Measurements from ENCODE around the gene PRR29.

The PRR29 gene

DNA sequence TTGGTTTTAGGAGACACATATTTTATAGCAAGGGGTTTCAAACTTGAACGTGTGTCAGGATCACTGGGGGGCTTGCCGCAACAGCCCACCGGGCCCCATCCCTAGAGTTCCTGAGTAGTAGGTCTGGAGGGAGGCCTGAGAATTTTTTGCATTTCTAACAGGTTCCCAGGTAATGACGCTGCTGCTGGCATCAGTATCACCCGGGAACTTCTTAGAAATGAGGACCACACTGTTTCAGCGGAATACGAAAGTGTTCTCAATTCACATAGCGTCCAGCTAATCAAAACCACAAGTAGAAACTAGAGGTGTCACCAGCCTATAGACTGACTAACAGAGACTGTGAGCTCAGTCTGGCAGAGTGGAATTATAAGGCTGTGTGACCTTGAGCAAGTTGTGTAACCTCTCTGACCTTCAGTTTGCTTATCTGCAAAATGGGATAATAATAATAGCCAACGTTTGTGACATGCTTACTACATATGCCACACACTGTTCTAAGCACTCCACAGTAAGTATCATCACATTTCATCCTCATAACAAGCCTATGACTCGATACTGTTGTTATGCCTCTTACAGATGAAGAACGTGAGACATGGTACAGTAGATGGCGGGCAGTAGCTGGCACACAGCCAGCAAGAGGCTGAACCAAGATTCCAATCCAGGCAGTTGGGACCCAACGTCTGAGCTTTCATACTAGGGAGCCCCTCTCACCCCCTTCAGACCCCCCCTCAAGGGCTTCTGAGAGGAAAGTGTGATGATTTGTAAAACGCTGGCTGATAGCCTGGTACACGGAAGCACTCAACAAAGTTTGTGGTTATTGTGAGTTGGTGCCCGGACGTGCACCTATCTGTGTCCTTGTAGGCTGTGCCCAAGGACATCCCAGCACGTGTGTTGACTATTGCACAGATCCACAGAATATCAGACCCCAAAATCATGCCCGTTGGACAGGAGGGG, 26.9 kb downstream of the PRR29 start:
- Mint-ChIP-seq H3K27ac (peak overlapping the region; percentile 93), H3K4me1 (ENCODE audit: low read depth) (peaks cover 60% of the 10 kb centered on the region), H3K9me3 (no peaks in the 10 kb centered on the region), H3K36me3 (ENCODE audit: low read depth) (peaks cover 11% of the 10 kb centered on the region), H3K4me3 (peak overlapping the region; percentile 85), H3K27me3 (ENCODE audit: low read depth) (no peaks in the 10 kb centered on the region)
- DNase-seq (ENCODE audit: low spot score) = peak; percentile 56

DNA sequence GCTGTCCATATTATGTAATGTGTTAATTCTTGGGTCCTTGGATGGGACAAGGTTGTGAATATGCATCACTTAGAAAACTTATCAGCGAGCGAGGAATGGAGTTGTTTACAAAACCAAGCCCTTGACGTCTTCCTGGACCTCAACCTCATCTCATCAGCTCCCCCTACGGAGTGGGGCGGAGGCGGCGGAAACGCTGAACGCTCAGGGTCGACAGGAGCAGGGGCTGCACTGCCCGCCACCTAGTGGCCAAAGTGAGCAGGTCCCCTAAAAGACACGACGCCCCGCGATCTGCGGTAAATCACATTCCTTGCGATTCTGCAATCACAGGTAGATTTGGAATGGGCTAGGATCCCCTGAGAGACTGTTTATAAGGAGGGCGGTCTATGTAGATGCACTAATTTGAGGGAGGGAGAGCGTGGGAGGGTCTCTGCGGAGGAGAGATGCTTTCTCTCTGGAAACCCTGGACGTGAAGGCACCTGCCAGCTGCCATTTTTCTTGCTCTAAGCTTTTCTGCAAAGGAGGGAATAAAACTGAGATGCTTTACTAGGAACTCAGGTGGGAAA, 27.7 kb downstream of the PRR29 start:
- Mint-ChIP-seq H3K27me3 (ENCODE audit: low read depth) (no peaks in the 10 kb centered on the region), H3K4me1 (ENCODE audit: low read depth) (peaks cover 60% of the 10 kb centered on the region), H3K4me3 (peak overlapping the region; percentile 85), H3K36me3 (ENCODE audit: low read depth) (peaks cover 13% of the 10 kb centered on the region), H3K27ac (peak overlapping the region; percentile 93), H3K9me3 (no peaks in the 10 kb centered on the region)
- DNase-seq (ENCODE audit: low spot score) = peak; percentile 86

DNA sequence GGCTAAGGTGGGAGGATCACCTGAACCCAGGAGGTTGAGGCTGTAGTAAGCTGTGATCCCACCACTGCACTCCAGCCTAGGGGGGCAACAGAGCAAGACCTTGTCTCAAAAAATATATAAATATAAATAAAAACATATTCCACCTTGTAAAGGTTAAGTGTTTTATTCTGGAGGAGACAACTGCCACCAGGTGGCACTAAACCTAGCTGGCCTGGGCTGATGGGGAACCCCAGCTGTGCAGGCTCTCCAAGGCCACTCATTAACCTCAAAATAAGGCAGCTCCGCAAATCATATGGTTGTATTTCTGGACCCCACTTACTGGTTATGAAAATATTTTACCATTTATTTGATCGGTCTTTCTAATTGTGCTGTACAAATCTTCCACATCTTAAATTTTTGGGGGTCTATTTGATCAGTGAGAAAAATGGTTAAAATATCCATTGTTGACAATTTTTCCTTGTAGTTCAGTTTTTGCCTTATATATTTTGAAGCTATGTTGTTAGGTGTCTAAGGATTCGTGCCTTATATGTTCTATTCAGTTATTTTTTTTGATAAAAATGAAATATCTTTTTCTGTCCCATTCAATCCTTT, 30.8 kb downstream of the PRR29 start:
- Mint-ChIP-seq H3K4me1 (ENCODE audit: low read depth) (peaks cover 44% of the 10 kb centered on the region), H3K27me3 (ENCODE audit: low read depth) (no peaks in the 10 kb centered on the region), H3K36me3 (ENCODE audit: low read depth) (peaks cover 22% of the 10 kb centered on the region), H3K9me3 (no peaks in the 10 kb centered on the region), H3K27ac (no peak overlapping the region), H3K4me3 (no peak overlapping the region)
- DNase-seq (ENCODE audit: low spot score) = peak; percentile 62

DNA sequence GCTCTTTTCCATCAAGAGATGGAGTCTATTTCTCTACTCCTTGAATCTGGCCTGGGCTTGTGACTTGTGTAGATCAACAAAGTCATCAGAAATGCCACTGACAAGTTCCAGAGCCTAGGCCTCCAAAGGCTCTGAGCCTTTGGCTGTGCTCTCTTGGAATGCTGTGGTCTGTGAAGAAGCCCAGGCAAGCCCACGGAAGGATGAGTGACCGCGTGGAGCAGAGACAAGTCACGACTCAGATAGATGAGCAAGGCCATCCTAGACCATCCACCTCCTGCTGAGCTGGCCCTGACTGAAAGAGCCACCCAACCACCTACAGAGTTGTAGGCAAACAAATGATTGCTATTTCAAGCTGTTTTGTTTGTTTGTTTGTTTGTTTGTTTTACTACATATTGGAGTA, 33.9 kb downstream of the PRR29 start:
- H3K4me1 Mint-ChIP-seq (ENCODE audit: low read depth) = peaks cover 23% of the 10 kb centered on the region
- H3K27me3 Mint-ChIP-seq (ENCODE audit: low read depth) = no peaks in the 10 kb centered on the region
- peaks cover 36% of the 10 kb centered on the region for H3K36me3 Mint-ChIP-seq (ENCODE audit: low read depth)
- no peak overlapping the region for H3K27ac Mint-ChIP-seq
- no peak for DNase-seq (ENCODE audit: low spot score)
- H3K4me3 Mint-ChIP-seq = no peak overlapping the region
- H3K9me3 Mint-ChIP-seq = no peaks in the 10 kb centered on the region

DNA sequence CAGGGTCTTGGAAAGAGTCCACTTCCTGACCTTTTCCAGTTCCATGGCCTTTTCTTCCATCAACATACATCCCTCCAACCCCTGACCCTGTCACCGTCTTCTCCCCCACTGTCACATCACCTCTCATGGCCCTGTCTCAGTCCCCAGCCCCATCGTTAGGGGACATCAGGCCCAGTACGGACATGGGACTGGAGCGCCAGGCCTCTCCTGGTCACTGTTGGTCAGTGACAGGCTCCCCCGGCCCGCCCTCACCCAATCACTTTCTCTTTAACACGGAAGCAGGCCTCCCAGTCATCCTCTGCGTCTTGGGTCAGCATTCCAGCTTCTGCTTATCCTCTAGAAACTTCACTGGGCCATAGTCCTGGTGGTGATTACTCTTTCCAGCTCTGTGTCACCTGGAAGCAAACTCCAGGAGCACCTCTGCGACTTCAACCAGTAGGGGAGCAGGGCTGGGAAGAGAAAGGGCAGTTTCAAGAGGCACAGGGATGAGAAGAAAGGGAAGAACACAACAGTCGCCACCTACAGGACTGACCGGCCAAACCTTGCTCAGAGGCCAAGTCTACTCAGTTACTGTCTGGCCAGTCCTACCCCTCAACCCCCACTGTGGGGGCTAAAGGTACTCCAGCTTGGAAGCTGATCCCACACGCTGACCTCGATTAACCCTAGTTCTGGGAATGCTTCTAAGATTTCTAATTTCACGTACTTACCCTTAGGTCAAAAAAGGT, 38.2 kb downstream of the PRR29 start:
- Mint-ChIP-seq H3K4me3 (no peak overlapping the region), H3K27me3 (ENCODE audit: low read depth) (no peaks in the 10 kb centered on the region), H3K9me3 (no peaks in the 10 kb centered on the region), H3K27ac (peak overlapping the region; percentile 32), H3K36me3 (ENCODE audit: low read depth) (peaks cover 58% of the 10 kb centered on the region), H3K4me1 (ENCODE audit: low read depth) (peaks cover 8% of the 10 kb centered on the region)
- DNase-seq (ENCODE audit: low spot score) = no peak

DNA sequence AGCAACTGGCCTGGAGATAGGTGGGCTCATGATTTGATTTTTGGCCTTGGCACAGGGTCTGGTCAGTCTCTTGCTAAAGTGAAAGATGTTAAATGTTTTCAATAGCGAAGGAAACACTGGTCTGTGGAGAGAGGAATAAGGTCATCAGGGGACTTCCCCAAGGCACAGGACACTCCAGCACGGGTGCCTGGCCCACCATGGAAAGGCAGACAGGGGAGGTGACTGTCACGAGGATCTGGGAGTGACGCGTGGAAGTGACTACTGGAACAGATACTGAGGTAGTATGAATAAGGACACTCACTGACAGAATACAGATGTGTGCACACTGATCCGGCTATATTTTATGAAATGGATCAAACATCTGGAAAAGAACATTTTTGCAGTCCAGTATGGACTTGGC, 39.0 kb downstream of the PRR29 start:
- H3K9me3 Mint-ChIP-seq = no peaks in the 10 kb centered on the region
- H3K4me1 Mint-ChIP-seq (ENCODE audit: low read depth) = peaks cover 8% of the 10 kb centered on the region
- H3K27me3 Mint-ChIP-seq (ENCODE audit: low read depth) = no peaks in the 10 kb centered on the region
- no peak overlapping the region for H3K27ac Mint-ChIP-seq
- peaks cover 61% of the 10 kb centered on the region for H3K36me3 Mint-ChIP-seq (ENCODE audit: low read depth)
- no peak for DNase-seq (ENCODE audit: low spot score)
- no peak overlapping the region for H3K4me3 Mint-ChIP-seq

DNA sequence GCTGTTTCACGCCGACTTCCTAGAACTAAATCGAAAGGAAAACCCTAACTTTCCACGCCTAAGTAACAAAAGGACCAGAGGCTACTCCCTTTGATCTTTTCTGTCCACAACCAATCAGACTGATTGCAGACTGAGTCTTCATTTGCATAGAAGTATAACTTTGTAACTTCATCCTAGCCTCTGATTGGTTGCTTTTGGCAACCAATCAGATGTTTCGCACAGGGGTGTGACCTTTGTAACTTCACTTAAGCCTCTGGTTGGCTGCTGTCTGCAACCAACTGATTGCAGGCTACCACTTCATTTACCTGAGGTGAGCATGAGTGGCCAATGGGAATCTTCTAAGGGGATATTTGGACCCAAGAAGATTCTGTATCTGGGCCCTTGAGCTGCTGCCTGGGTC, 39.7 kb downstream of the PRR29 start:
- peak overlapping the region; percentile 26 for H3K27ac Mint-ChIP-seq
- no peaks in the 10 kb centered on the region for H3K27me3 Mint-ChIP-seq (ENCODE audit: low read depth)
- H3K4me3 Mint-ChIP-seq = no peak overlapping the region
- H3K4me1 Mint-ChIP-seq (ENCODE audit: low read depth) = peaks cover 8% of the 10 kb centered on the region
- no peaks in the 10 kb centered on the region for H3K9me3 Mint-ChIP-seq
- H3K36me3 Mint-ChIP-seq (ENCODE audit: low read depth) = peaks cover 61% of the 10 kb centered on the region
- no peak for DNase-seq (ENCODE audit: low spot score)

DNA sequence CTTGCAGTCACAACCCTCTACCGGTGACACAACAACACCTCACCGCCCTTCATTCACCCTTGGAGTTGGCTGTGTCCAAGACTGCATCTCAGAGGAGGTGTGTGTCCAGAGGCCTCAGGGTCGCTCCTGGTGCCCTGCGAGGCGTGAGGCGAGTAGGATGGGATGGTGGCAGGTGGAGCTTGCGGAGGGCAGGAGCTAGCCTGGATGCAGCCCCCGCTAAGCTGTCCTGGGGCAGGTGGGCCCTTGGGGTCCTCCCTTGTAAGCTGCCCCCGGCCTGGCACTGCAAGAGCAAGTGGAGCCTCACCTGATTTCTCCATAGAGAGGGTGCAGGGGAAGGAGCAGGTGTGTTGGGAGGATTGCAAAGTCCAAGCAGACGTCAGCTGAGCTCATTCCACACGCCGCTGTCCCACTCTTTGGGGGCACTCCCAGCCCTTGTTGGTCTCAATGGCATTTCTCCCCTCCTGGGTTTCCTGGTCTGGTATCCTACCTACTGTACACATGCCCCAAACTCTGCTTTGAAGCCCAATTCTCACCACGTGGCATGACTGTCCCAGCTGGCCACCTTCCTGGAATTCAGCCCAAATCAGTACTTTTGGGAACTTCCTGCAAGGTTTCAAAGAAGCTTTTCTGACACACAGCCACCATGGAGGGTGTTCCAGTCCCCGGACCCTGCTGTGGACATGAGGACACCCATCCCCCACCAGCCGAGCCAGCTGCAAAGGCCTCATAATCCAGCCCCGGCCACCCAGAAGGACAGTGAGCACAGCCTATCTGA, 40.4 kb downstream of the PRR29 start:
- peak overlapping the region; percentile 26 for H3K27ac Mint-ChIP-seq
- H3K27me3 Mint-ChIP-seq (ENCODE audit: low read depth) = no peaks in the 10 kb centered on the region
- no peak overlapping the region for H3K4me3 Mint-ChIP-seq
- no peak for DNase-seq (ENCODE audit: low spot score)
- H3K9me3 Mint-ChIP-seq = no peaks in the 10 kb centered on the region
- peaks cover 63% of the 10 kb centered on the region for H3K36me3 Mint-ChIP-seq (ENCODE audit: low read depth)
- H3K4me1 Mint-ChIP-seq (ENCODE audit: low read depth) = peaks cover 8% of the 10 kb centered on the region

DNA sequence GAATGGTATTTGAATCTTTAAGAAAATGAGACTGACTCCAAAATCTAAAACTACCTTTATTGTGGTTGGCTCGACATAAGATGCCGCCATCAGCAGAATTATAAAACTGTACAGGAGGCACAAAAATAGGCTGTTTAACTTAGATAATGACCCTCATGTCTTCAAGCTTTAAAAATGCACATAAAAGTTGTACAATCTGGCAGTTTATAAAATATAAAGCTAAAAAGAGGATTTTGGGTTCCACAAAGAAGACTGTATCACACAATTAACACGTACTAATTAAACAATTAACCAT, 40.9 kb downstream of the PRR29 start:
- Mint-ChIP-seq H3K4me1 (ENCODE audit: low read depth) (peaks cover 8% of the 10 kb centered on the region), H3K4me3 (no peak overlapping the region), H3K27me3 (ENCODE audit: low read depth) (no peaks in the 10 kb centered on the region), H3K9me3 (no peaks in the 10 kb centered on the region), H3K36me3 (ENCODE audit: low read depth) (peaks cover 68% of the 10 kb centered on the region), H3K27ac (peak overlapping the region; percentile 26)
- DNase-seq (ENCODE audit: low spot score) = no peak

DNA sequence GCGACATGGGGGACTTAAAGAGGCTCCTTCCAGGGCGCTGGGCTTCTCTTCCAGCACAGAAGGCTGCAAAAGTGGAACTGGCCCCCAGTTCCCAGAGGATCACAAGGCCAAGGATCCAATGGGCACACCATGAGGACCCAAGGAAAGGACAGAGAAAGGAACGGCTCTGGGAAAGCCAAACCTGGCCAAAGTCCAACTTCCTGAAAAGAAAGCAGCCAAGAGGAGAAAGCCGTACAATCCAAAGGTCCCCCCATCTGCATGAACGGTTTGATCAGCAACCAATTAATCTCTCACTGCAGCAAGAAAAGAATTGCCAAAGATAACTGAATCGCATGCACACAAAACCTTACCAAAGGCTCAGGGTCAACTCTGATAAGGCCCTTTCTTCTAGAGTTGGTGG, 42.1 kb downstream of the PRR29 start:
- Mint-ChIP-seq H3K4me1 (ENCODE audit: low read depth) (peaks cover 7% of the 10 kb centered on the region), H3K27me3 (ENCODE audit: low read depth) (no peaks in the 10 kb centered on the region), H3K4me3 (no peak overlapping the region), H3K9me3 (no peaks in the 10 kb centered on the region), H3K36me3 (ENCODE audit: low read depth) (peaks cover 76% of the 10 kb centered on the region), H3K27ac (no peak overlapping the region)
- no peak for DNase-seq (ENCODE audit: low spot score)

DNA sequence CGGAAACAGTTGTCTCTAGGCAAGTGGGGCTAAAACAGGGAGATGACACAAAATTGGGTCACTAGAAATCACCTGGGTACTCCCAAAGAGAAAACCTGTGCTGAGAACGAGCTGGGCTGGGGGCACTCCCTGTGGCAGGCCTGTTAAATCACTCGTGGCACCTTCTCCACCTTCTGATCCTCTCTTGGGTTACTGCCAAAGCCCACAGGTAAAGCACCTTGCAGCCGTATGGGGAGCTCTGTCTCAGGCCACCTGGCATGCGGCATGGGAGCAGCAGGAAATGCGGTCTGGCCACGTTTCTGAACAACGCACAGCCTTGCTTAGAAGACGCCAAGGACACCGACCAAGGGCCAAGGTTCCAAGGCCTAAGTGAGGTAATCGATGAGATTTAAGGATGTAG, 43.8 kb downstream of the PRR29 start:
- peaks cover 8% of the 10 kb centered on the region for H3K4me1 Mint-ChIP-seq (ENCODE audit: low read depth)
- no peak for DNase-seq (ENCODE audit: low spot score)
- no peak overlapping the region for H3K4me3 Mint-ChIP-seq
- no peaks in the 10 kb centered on the region for H3K9me3 Mint-ChIP-seq
- H3K27ac Mint-ChIP-seq = peak overlapping the region; percentile 50
- H3K27me3 Mint-ChIP-seq (ENCODE audit: low read depth) = no peaks in the 10 kb centered on the region
- H3K36me3 Mint-ChIP-seq (ENCODE audit: low read depth) = peaks cover 80% of the 10 kb centered on the region

DNA sequence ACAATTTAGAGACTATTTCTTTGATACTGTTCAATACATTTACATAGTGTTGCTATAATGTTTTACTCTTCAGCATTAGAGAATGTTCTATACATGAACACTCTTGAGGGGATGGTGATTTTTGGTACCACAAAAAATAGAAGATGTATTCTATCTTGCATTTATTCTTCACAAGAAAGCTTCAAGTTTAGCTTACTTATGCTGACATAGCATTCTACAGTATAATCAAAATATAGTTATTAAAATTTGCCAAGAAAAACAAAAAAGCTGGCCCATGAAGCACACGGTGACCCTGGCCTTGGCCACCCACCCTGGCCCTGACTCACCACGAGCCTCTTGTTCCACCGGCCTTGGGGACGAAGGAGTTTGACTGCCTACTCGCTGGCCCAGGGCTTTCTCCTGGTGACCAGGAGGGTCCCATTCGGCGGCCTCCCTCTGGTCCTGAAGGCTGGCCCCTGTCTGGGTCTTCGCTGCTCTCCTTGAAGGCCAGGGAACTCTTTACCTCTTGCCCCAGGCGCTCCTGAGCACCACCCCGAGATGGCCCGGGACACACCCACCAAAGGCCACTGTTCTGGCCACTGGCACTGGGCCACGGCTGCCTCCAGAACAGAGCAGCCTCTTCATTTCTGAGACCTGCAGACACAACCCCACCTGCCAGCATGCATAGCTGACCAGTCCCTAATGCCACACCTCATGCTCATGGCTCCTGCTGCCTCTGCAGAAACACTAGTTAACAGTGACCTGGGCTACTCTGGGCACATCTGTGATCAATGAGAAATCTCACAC, 44.7 kb downstream of the PRR29 start:
- H3K36me3 Mint-ChIP-seq (ENCODE audit: low read depth) = peaks cover 75% of the 10 kb centered on the region
- H3K27me3 Mint-ChIP-seq (ENCODE audit: low read depth) = no peaks in the 10 kb centered on the region
- H3K9me3 Mint-ChIP-seq = no peaks in the 10 kb centered on the region
- DNase-seq (ENCODE audit: low spot score) = no peak
- no peak overlapping the region for H3K4me3 Mint-ChIP-seq
- no peak overlapping the region for H3K27ac Mint-ChIP-seq
- H3K4me1 Mint-ChIP-seq (ENCODE audit: low read depth) = peaks cover 4% of the 10 kb centered on the region

DNA sequence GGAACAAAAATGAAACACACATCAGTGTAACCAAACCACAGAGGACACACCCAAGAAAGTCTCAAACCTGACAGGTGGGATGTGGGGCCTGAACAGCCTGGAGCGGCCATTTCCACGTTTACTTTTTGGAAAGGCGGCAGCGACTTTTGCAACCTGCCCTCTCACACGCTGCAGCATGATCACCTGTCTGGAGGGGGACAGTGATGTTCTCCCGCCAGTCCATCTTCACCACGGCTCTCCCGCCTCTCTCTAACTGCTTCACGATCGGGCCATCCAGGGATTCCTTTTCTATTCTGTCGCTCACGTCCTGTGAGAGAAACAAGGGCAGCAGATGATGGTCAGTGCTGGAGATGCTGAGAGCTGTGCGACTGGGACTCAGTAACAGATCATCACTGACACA, 47.0 kb downstream of the PRR29 start:
- no peaks in the 10 kb centered on the region for H3K27me3 Mint-ChIP-seq (ENCODE audit: low read depth)
- peak overlapping the region; percentile 69 for H3K27ac Mint-ChIP-seq
- H3K4me3 Mint-ChIP-seq = no peak overlapping the region
- H3K36me3 Mint-ChIP-seq (ENCODE audit: low read depth) = peaks cover 77% of the 10 kb centered on the region
- no peak for DNase-seq (ENCODE audit: low spot score)
- H3K9me3 Mint-ChIP-seq = no peaks in the 10 kb centered on the region
- peaks cover 11% of the 10 kb centered on the region for H3K4me1 Mint-ChIP-seq (ENCODE audit: low read depth)
